ENCODE results near the gene DBH.
"Not testable (repeated sequence)": the region's sequence is repeated elsewhere in the genome, so short reads cannot be mapped to it uniquely, and the experiment has no call there.

Gene DBH

GRCh38 chr9:133670466-133670865, 34.3 kb downstream of the DBH start:
- DNase-seq: no peak

GRCh38 chr9:133671371-133671770, 35.2 kb downstream of the DBH start:
- DNase-seq: no peak

- DNase-seq: no peak
These were observed 36.5 kb downstream of the DBH start for GRCh38 chr9:133672503-133673257.

- DNase-seq: no peak
These were observed 37.1 kb downstream of the DBH start for GRCh38 chr9:133673258-133673655.

- no peak for DNase-seq
These were observed 37.9 kb downstream of the DBH start for GRCh38 chr9:133674091-133674490.

- DNase-seq: not testable (repeated sequence)
These were observed 39.6 kb downstream of the DBH start for GRCh38 chr9:133675796-133676195.

- DNase-seq: no peak
These were observed 40.3 kb downstream of the DBH start for GRCh38 chr9:133676450-133676849.

- no peak for DNase-seq
These were observed 41.2 kb downstream of the DBH start for GRCh38 chr9:133677126-133678010.

GRCh38 chr9:133679056-133679455, 42.9 kb downstream of the DBH start:
- DNase-seq: no peak

- DNase-seq: peak; percentile 41
These were observed 43.4 kb downstream of the DBH start for GRCh38 chr9:133679466-133680061.

GRCh38 chr9:133680250-133680975, 44.2 kb downstream of the DBH start:
- no peak for DNase-seq

- DNase-seq: no peak
These were observed 45.0 kb downstream of the DBH start for GRCh38 chr9:133680976-133681657.

GRCh38 chr9:133681658-133682306, 45.6 kb downstream of the DBH start:
- no peak for DNase-seq

- no peak for DNase-seq
These were observed 46.8 kb downstream of the DBH start for GRCh38 chr9:133682818-133683585.

- peak; percentile 52 for DNase-seq
These were observed 47.5 kb downstream of the DBH start for GRCh38 chr9:133683586-133684120.

- DNase-seq: no peak
These were observed 48.2 kb downstream of the DBH start for GRCh38 chr9:133684121-133684935.

- no peak for DNase-seq
These were observed 48.8 kb downstream of the DBH start for GRCh38 chr9:133684936-133685361.

- no peak for DNase-seq
These were observed 49.8 kb downstream of the DBH start for GRCh38 chr9:133685653-133686609.

Data from fibroblast of upper back skin (primary cell).